Epidermal melanocyte (primary cell): ENCODE data around the gene RIN3.
A peak's percentile ranks its signal among the peaks of the same experiment; 100 is the strongest.

Experiments used
- DNase-seq: peaks from one replicate; pipeline ENCODE4 v3.0.0; 2011; ENCODE audit warnings: low spot score; ENCODE audit not compliant: insufficient read length

RIN3 gene

GRCh38 chr14:92685784-92686355, 172.3 kb downstream of the RIN3 start:
- no peak for DNase-seq

GRCh38 chr14:92686411-92686899, 172.9 kb downstream of the RIN3 start:
- DNase-seq, result no peak

DNA sequence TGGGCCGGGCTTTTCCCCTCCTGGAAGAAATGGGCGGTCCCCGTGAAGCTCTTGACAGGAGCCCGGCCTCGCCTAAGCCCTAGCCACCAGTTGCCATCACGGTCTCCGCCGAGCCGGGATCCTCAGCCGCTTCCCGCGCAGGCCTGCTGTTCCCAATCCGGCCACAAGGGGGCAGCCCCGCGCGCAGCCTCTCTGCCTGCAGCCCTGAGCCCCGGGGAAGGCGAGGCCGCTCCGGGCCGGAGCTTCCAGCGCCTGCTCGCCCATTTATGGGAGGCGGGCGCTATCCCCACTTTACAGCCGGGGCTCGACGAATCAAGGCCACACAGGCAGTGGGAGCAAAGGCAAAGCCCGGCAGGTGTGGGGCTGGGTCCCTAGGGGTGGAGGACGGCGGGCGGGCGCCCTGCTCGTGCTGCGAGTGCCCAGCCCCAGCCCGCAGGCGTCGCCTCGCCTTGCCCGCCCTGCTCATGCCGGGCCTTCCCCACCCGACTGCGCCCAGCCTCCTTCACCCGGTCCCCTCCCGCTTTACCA, 173.4 kb downstream of the RIN3 start:
- DNase-seq, result peak; percentile 86

- no peak for DNase-seq
These were observed 174.3 kb downstream of the RIN3 start for GRCh38 chr14:92687681-92688433.

DNA sequence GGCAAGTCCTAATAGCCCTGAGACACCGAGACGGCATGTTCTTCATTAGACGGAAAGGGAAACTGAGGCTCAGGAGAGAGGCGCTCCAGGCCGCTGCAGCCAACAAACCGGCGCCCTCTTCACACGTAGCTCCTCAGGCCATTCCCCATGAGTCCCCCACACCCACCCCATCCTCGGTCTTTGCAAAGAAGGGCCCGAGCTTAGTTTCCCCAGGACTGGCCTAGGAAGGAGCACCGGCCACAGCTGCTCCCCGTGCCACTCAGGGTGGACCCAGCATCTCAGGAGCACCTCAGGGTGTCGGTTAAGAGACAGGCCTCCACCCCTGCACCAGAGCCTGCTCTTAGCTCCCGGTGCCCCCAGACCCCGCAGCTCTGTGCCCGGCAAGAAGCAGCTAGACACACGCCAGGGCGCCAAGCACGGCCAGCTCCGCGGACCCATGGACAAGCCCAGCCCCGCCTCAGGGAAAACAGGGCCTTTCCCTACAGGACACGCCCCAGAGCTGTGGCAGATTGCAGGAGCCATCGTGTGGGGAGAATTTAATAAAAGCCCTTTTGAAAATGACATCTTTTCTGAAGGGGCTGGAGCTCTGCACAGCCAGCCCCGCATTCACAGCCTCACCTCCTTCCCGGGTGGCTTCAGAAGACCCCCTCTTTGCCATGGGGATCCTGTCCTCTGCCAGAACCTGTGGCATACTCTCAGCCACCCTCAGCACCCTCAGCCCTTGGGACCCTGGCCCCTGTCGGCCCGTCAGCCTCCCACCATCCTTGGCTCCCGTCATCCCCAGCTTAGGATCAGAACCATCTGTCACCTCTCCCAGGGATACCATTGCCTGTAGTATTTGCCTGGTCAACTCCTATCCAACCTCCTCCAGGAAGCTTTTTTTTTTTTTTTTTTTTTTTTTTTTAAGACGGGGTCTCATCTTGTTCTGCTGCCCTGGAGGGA, 175.1 kb downstream of the RIN3 start:
- DNase-seq, result no peak

DNA sequence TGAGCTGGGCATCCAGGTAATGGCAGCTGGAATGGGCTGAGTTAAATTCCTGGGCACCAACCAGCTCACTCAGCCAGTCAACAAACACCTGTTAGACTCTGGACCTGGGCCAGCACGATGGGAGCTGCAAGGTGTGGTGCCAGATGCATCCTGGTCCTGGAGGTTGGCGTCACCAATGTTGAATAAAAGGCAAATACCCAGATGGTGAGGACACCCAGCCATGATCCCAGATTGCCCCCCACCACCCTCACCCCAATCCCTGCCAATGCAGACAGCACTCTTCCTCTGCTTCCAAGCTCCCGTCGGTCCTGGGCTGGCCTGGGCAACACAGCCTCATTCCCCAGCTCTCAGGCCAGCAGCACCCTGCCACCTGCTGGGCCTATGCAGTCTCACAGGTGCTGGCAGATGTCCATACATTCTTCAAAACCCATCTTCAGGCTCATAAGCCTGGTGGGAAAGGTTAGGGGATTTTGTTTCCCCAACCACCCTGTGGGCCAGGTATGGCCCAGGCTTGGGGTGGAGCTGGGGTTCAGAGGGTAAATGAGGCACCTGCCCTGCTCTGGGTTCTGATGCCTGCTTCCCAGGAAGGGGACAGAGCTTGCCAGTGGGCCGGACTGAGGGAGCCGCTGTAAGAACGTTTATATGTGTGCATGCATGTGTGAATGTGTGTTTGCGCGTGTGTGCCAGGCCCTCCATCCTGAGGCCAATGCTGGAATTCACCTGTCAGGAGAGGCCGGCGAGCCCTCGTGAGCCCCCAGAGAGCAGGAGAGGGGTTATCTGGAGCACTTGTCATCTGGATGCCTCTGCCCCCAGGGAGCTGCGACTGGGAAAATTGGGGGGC, 176.8 kb downstream of the RIN3 start:
- no peak for DNase-seq

DNA sequence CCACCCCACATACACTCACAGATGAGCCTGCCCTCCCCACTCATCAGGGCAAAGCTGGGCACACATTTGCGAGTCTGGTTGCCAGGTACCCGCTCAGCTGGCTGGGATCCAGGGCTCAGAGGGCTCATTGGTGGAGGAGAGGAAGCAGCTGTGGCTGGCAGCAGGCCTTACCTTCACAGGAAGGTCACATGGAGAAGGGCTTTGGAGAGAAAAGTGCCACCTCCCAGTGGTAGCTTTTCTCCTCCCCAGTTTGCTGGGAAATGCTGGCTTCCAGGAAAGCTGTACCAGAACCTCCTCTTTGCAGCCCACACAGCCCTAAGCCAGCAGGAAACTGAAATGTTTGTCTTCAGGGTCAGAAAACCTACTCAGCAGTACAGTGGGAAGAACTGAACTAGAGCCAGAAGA, 179.2 kb downstream of the RIN3 start:
- DNase-seq, result no peak

DNA sequence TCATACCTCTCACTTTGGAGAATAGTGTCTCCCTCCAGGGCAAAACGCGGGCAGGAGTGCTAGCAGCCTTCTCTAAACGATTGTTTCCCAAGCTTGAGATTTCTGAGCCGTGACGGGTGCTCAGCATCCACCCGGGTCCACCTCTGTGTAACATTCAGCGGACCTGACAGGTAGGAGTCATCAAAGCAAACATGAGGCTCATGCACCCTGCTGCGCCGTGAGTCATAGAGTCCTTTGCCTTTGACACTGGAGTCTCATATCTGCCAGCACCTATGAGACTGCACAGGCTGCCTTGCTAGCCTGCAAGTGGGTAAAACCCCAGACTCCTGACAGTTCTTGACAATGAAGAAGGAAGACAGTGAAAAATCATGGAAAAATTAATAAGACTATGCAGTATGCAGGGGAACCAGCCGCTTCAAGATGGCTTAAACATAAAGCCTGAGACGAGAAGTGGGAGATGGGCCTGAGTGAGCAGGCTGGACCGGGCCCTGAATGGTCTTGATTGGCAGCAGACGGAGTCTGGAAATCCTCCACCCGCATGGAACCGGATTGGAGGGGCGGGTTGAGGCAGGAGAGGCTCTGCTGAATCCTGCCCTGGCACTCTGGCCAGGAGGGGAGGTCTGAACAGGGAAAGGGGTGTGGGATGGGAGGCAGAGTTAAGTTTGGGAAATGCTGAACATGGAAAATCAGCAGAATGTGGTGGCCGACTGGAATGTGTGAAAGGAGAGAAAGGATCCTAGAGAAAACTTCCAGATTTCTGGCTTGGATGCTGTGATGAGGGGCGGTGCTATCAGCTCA, 180.6 kb downstream of the RIN3 start:
- no peak for DNase-seq

GRCh38 chr14:92694807-92695206, 181.2 kb downstream of the RIN3 start:
- no peak for DNase-seq

- DNase-seq, result no peak
These were observed 182.0 kb downstream of the RIN3 start for GRCh38 chr14:92695562-92695961.

DNA sequence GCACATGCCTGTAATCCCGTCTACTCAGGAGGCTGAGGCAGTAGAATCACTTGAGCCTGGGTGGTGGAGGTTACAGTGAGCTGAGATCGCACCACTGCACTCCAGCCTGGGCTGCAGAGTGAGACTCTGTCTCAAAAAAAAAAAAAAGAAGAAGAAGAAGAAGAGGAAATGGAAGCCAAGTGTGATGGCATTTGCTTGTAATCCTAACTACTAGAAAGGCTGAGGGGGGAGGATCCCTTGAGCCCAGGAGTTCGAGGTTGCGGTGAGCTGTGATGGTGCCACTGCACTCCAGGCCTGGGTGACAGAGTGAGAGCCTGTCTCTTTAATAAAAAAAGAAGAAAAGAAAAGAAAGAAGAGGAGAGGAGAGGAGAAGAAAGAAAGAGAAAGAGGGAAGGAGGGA, 182.8 kb downstream of the RIN3 start:
- DNase-seq, result no peak

DNA sequence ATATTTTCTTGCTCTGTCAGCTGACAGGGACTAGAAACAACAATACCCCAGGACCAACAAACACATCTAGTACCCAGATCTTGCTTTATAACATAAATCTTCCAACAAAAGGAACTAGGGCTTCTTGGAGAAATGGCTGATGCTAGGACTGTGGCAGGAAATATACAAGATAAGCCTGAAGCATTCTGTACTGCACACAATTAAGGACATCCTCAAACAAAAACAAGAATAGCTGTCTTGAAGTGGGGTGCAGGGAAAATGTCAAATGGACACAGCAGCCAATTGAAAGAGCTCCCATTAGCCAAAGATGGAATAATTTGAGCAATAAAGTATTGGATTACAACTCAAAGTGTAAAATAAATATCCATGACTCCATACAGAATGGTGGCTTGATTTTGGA, 184.8 kb downstream of the RIN3 start:
- no peak for DNase-seq

GRCh38 chr14:92701826-92702225, 188.2 kb downstream of the RIN3 start:
- DNase-seq, result no peak

- no peak for DNase-seq
These were observed 188.9 kb downstream of the RIN3 start for GRCh38 chr14:92702441-92702918.

DNA sequence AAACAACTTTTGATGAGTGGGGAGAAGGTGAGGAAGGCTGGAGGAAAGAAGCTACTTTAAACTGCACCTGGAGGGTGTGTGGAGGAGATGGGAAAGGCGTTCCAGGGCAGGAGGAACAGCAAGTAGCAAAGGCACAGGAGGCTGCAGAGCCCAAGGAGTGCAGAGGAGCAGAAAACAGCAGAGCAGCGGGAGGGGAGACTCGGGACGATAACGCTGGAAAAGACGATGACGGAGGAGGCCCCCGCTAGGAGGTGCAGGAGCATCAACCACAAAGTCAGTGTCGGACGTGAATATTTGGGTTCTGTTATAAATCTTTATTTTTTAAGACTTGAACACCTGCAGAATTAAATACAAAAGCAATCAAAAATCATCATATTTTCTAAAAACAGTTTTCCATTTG, 189.9 kb downstream of the RIN3 start:
- DNase-seq, result no peak

GRCh38 chr14:92704036-92704804, 190.6 kb downstream of the RIN3 start:
- no peak for DNase-seq

GRCh38 chr14:92704821-92705220, 191.2 kb downstream of the RIN3 start:
- DNase-seq, result no peak

GRCh38 chr14:92706386-92706785, 192.8 kb downstream of the RIN3 start:
- DNase-seq, result no peak

- DNase-seq, result no peak
These were observed 195.9 kb downstream of the RIN3 start for GRCh38 chr14:92709340-92710000.
